ENCODE data around the gene GALNT14. TPM values are rescaled to one million over a fixed set of nuclear protein-coding genes. Genes with fewer than 3 reads are reported as not detected.

The GALNT14 gene
- total RNA-seq, 1 donor from 2014 or later: 1.7 TPM

DNA sequence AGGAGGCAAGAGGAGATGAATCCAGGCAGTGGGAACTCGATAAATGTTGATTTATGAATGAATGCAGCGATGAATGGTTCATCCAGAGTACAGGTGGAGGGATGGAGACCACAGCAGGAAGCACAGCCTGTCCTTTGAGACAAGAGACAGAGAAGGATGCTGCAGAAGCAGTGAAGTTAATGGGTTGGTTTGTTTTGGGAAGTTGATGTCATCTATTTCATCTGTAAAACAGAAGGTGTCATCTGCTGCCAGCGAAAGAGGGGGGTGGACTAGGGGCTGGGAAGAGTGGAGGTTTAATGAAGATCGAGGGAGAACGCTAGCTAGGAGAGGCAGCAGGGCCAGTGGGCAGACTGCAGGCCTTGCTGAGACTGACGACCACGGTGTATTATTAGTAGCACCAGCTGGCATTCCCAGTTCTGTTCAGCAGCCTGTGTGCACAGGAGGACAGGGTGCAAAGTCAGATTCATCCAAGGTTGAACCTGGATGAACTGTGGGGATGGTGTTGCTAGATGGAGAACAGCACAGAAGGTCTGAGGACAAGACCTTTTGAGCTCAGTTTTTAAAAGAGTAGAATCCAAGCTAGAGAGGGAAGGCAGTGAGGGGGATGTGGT, 210.7 kb downstream of the GALNT14 start:
- Mint-ChIP-seq H3K27ac (no peak overlapping the region), H3K36me3 (no peaks in the 10 kb centered on the region), H3K4me1 (no peaks in the 10 kb centered on the region), H3K27me3 (ENCODE audit: low read depth) (peaks cover 5% of the 10 kb centered on the region), H3K9me3 (no peaks in the 10 kb centered on the region), H3K4me3 (no peak overlapping the region)
- DNase-seq (ENCODE audit: low spot score in 2 of 2, unreplicated experiment in 2 of 2): no peak
- no peak for TF ChIP-seq CTCF (IDR thresholded peaks at IDR 0.05; ENCODE audit: unreplicated experiment)

DNA sequence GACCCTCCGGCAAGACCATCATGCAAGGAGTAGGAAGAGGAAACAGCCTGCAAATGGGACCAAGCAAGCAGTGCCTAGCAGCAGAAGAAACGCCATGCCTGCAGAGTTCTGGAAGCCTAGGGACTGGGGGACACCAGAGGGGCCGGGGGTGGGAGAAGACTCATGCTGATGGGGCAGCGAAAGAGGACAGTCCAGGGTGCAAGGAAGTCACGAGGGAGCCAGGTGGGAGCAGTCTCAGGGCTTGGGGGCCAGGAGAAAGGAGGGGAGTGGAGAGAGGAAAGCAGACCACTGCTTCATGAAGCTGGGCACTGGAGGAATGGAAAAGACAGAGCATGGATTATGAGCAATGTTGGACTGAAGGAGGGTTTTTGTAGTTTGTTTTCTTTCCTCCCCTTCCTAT, 211.6 kb downstream of the GALNT14 start:
- H3K9me3 Mint-ChIP-seq: no peaks in the 10 kb centered on the region
- H3K4me1 Mint-ChIP-seq: no peaks in the 10 kb centered on the region
- no peak overlapping the region for H3K4me3 Mint-ChIP-seq

DNA sequence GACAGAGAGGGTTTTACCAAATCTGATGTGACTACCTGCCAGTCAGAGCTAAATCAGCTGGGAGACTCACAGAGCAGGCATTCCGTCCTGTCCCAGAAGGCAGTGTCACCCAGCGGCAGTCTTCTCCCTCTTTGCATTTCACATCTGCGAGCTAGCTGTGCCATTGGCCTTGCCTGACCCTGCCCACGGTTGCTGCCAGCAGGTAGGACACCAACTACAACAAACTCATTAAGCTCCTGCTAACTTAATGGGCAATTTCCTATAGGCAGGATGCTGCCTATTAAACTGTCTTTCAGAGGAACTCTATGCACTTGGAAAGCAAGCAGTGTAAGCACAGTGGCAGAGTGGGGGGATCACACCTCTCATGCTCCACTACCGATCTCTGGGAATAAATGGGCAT, 214.6 kb downstream of the GALNT14 start:
- Mint-ChIP-seq H3K27ac (no peak overlapping the region), H3K27me3 (ENCODE audit: low read depth) (peaks cover 29% of the 10 kb centered on the region), H3K4me3 (no peak overlapping the region), H3K9me3 (no peaks in the 10 kb centered on the region), H3K4me1 (no peaks in the 10 kb centered on the region), H3K36me3 (no peaks in the 10 kb centered on the region)
- no peak for DNase-seq (ENCODE audit: low spot score in 2 of 2, unreplicated experiment in 2 of 2)
- no peak for TF ChIP-seq CTCF (IDR thresholded peaks at IDR 0.05; ENCODE audit: unreplicated experiment)

More for the DNA sequence above, 211.6 kb downstream of the GALNT14 start:
- Mint-ChIP-seq H3K36me3 (no peaks in the 10 kb centered on the region), H3K27me3 (ENCODE audit: low read depth) (peaks cover 15% of the 10 kb centered on the region), H3K27ac (no peak overlapping the region)
- no peak for DNase-seq (ENCODE audit: low spot score in 2 of 2, unreplicated experiment in 2 of 2)
- no peak for TF ChIP-seq CTCF (IDR thresholded peaks at IDR 0.05; ENCODE audit: unreplicated experiment)

- Mint-ChIP-seq H3K27ac (no peak overlapping the region), H3K9me3 (no peaks in the 10 kb centered on the region)
- no peak for DNase-seq (ENCODE audit: low spot score in 2 of 2, unreplicated experiment in 2 of 2)
Measured at GRCh38 chr2:30920511-30920910, 217.7 kb downstream of the GALNT14 start.

GRCh38 chr2:30915486-30915885, 222.8 kb downstream of the GALNT14 start:
- no peak overlapping the region for H3K4me3 Mint-ChIP-seq
- H3K4me1 Mint-ChIP-seq: no peaks in the 10 kb centered on the region
- no peak for TF ChIP-seq CTCF (IDR thresholded peaks at IDR 0.05; ENCODE audit: unreplicated experiment)
- H3K27me3 Mint-ChIP-seq (ENCODE audit: low read depth): peaks cover 27% of the 10 kb centered on the region
- peak in 1 of 2 experiments; percentile 49 for DNase-seq (ENCODE audit: low spot score in 2 of 2, unreplicated experiment in 2 of 2)
- no peaks in the 10 kb centered on the region for H3K36me3 Mint-ChIP-seq
- no peaks in the 10 kb centered on the region for H3K9me3 Mint-ChIP-seq
- H3K27ac Mint-ChIP-seq: no peak overlapping the region

More at GRCh38 chr2:30920511-30920910, 217.7 kb downstream of the GALNT14 start:
- TF ChIP-seq CTCF (IDR thresholded peaks at IDR 0.05; ENCODE audit: unreplicated experiment): no peak
- H3K4me1 Mint-ChIP-seq: no peaks in the 10 kb centered on the region
- H3K36me3 Mint-ChIP-seq: no peaks in the 10 kb centered on the region
- peaks cover 34% of the 10 kb centered on the region for H3K27me3 Mint-ChIP-seq (ENCODE audit: low read depth)
- H3K4me3 Mint-ChIP-seq: no peak overlapping the region

DNA sequence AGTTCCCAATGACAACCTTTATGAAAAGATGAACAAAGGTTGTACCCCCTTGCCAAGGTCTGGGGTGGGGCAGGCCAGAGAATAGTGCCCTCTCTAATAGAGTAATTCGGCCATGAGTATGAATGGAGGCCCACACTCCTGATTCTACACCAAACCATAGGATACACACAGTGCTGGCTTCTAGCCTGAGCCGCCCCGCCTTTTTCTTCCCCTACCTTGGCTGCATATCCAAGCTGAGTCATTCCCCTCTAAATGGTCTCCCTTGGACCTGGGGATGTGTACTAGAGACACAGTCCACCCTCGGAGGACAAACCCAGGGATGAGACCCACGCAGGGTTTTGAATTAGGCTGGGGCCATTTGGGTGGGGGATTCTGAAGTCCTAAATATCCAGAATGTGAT, 223.8 kb downstream of the GALNT14 start:
- Mint-ChIP-seq H3K4me3 (no peak overlapping the region), H3K9me3 (no peaks in the 10 kb centered on the region), H3K27ac (no peak overlapping the region), H3K36me3 (no peaks in the 10 kb centered on the region), H3K27me3 (ENCODE audit: low read depth) (peaks cover 20% of the 10 kb centered on the region), H3K4me1 (no peaks in the 10 kb centered on the region)
- no peak for DNase-seq (ENCODE audit: low spot score in 2 of 2, unreplicated experiment in 2 of 2)
- TF ChIP-seq CTCF (IDR thresholded peaks at IDR 0.05; ENCODE audit: unreplicated experiment): no peak

Measured in mesothelial cell of epicardium (in vitro differentiated cells).